Stomach smooth muscle (tissue), 2 donors: ENCODE results near the gene TMA16.

ENCODE experiments used
- H3K27ac ChIP-seq: one replicate; pipeline ENCODE4 v1.7.0; 2013; ENCODE audit warnings: mild to moderate bottlenecking, low read length, inconsistent platforms
- H3K27me3 ChIP-seq, 2 donors: one replicate each; pipeline ENCODE4 v1.7.0; 2013; ENCODE audit warnings: low read length in 2 of 2; ENCODE audit not compliant: insufficient read depth in 2 of 2, control insufficient read depth in 1 of 2
- H3K36me3 ChIP-seq, 2 donors: one replicate each; pipeline ENCODE4 v1.7.0; 2013; ENCODE audit warnings: low read length in 2 of 2; ENCODE audit not compliant: control insufficient read depth in 2 of 2, insufficient read depth in 2 of 2
- H3K4me1 ChIP-seq: one replicate; pipeline ENCODE4 v1.7.0; 2013; ENCODE audit warnings: low read length; ENCODE audit not compliant: control insufficient read depth, insufficient read depth
- H3K4me3 ChIP-seq, 2 donors: one replicate each; pipeline ENCODE4 v1.7.0; 2013; ENCODE audit warnings: low read length in 2 of 2
- H3K9ac ChIP-seq, 2 donors: one replicate each; pipeline ENCODE4 v1.7.0; 2013; ENCODE audit warnings: low read length in 2 of 2, mild to moderate bottlenecking in 1 of 2
- H3K9me3 ChIP-seq, 2 donors: one replicate each; pipeline ENCODE4 v1.7.0; 2013; ENCODE audit warnings: low read length in 2 of 2; ENCODE audit not compliant: control insufficient read depth in 2 of 2
- donor health status: healthy.
- donor health status: Pancreatic carcinoma.

The TMA16 gene

DNA sequence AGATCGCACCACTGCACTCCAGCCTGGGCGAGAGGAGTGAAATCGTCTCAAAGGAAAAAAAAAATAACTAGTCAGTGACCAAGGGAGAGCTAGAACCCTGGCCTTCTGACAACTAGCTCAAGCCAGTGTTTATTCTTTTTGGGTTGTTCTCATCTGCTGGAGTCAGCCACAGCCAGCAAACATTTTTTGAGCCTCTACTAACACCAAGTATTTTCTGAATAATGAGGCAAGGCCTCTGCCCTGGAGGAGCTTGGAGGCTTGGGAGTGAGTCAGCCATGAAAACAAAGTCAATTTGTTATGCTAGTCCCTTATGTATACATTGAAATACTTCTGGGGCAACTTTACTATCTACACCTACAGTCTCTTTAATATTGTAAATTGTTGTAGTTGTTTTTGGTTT is 46.5 kb downstream of the TMA16 start:
- no peaks in the 10 kb centered on the region for H3K4me1 ChIP-seq

DNA sequence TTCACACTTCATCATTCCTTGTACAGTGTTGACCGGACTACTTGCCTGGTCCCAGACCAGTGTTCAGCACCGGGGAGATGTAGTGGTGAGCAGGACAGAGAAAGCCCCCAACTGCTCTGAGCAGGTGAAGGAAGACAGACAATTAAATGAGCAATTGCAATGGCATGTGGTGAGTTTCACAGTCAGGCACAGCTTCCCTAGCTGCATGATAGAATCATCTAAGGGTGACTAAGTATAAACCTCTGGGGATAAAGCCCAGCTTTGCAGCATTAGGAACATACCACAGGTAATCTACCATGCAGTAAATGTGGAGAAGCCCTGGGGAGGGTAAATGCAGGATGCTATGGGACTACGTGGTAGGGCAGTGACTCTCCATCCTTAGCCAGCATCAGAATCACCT is 47.8 kb downstream of the TMA16 start:
- Histone ChIP-seq H3K36me3 (no peaks in the 10 kb centered on the region), H3K4me1 (no peaks in the 10 kb centered on the region), H3K4me3 (no peak overlapping the region), H3K9ac (no peak overlapping the region), H3K27ac (no peak overlapping the region), H3K27me3 (no peaks in the 10 kb centered on the region), H3K9me3 (no peaks in the 10 kb centered on the region)

More for the DNA sequence above, 46.5 kb downstream of the TMA16 start:
- no peaks in the 10 kb centered on the region for H3K27me3 ChIP-seq
- H3K4me3 ChIP-seq, result no peak overlapping the region
- H3K36me3 ChIP-seq, result no peaks in the 10 kb centered on the region
- H3K9ac ChIP-seq, result no peak overlapping the region
- H3K9me3 ChIP-seq, result no peaks in the 10 kb centered on the region
- no peak overlapping the region for H3K27ac ChIP-seq

GRCh38 chr4:163544407-163545038 is 50.0 kb downstream of the TMA16 start:
- H3K4me1 ChIP-seq, result no peaks in the 10 kb centered on the region
- peak overlapping the region; percentile 30 to 63 for H3K9ac ChIP-seq
- H3K9me3 ChIP-seq, result no peaks in the 10 kb centered on the region
- H3K4me3 ChIP-seq, result peak overlapping the region; percentile 57 to 62
- H3K36me3 ChIP-seq, result no peaks in the 10 kb centered on the region
- no peak overlapping the region for H3K27ac ChIP-seq
- no peaks in the 10 kb centered on the region for H3K27me3 ChIP-seq

DNA sequence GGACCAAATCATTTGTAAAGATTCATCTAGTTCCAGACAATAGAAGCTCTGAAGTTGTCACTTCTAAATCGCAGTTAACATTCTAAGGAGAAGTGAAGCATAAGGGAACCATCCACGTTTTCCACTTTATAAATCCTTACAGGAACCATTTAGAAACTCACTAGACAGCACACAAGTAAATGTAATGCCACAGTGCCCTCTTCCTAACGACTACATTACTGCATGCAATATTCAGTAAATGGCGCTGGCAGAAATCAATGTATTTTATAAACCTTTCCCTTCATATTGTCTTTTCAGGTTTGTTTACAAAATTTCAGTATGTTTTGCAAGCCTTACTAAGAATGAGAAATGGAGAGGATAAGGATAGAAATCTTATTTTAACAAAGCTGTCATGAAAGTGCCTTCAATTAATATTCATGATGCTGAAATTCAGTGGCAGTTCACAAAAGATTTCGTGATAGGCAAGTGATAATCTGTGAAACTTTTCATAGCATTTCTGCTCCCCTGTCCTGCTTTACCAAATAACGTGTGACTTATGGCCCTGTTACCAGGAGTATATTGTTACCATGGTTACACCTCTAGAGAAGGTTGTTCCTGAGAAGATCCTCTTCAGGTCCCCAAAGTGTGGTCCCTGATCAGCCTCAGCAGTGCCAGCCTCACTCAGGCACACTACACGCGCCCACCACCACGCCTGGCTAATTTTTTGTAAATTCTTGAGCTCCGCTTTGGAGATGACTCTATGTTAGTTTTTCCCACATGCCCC is 54.2 kb downstream of the TMA16 start:
- no peak overlapping the region for H3K27ac ChIP-seq
- no peaks in the 10 kb centered on the region for H3K36me3 ChIP-seq
- no peaks in the 10 kb centered on the region for H3K9me3 ChIP-seq
- H3K4me1 ChIP-seq, result no peaks in the 10 kb centered on the region
- H3K27me3 ChIP-seq, result peaks cover 0 to 3% of the 10 kb centered on the region in 2 donors
- no peak overlapping the region for H3K4me3 ChIP-seq
- no peak overlapping the region for H3K9ac ChIP-seq

GRCh38 chr4:163550869-163551267 is 56.4 kb downstream of the TMA16 start:
- H3K9ac ChIP-seq, result no peak overlapping the region
- H3K4me3 ChIP-seq, result peak overlapping the region in 1 of 2 donors; percentile 70
- no peak overlapping the region for H3K27ac ChIP-seq

GRCh38 chr4:163553146-163553545 is 58.7 kb downstream of the TMA16 start:
- Histone ChIP-seq H3K36me3 (no peaks in the 10 kb centered on the region), H3K9ac (no peak overlapping the region), H3K27ac (no peak overlapping the region), H3K4me1 (no peaks in the 10 kb centered on the region), H3K4me3 (no peak overlapping the region), H3K27me3 (peaks cover 0 to 3% of the 10 kb centered on the region in 2 donors), H3K9me3 (no peaks in the 10 kb centered on the region)

More at GRCh38 chr4:163550869-163551267, 56.4 kb downstream of the TMA16 start:
- H3K4me1 ChIP-seq, result no peaks in the 10 kb centered on the region
- H3K36me3 ChIP-seq, result no peaks in the 10 kb centered on the region
- H3K27me3 ChIP-seq, result peaks cover 0 to 3% of the 10 kb centered on the region in 2 donors
- H3K9me3 ChIP-seq, result no peaks in the 10 kb centered on the region

DNA sequence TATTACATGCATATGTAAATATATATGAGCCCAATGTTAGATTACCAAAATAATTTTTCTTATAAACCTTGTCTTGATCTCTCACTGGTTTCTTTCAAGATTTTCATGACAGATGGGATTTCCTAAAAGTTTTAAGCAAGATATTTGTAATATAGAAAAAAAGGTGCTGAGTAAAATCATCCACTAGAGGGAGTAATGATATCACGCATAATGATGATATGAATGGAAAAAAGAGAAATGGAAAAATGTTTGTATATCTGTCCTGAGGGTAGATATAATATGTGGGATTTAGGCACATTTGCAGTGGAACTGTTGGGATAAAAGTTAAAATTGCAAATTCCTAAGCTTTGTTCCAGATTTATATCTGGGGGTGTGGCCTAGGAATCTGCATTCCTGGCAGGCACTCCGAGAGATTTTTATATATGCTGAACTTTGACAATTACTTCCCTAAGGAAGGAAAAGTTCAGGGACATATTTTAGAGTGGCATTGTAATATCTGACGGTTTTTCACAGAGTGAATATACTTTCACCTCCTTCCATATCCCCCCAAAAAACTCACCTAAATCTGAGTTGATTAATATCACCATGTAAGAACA is 60.5 kb downstream of the TMA16 start:
- Histone ChIP-seq H3K4me1 (no peaks in the 10 kb centered on the region), H3K9me3 (no peaks in the 10 kb centered on the region), H3K9ac (no peak overlapping the region), H3K4me3 (no peak overlapping the region), H3K36me3 (no peaks in the 10 kb centered on the region), H3K27ac (no peak overlapping the region), H3K27me3 (peaks cover 0 to 3% of the 10 kb centered on the region in 2 donors)

- Histone ChIP-seq H3K36me3 (no peaks in the 10 kb centered on the region), H3K27ac (no peak overlapping the region), H3K4me3 (no peak overlapping the region), H3K9ac (no peak overlapping the region), H3K27me3 (peaks cover 0 to 3% of the 10 kb centered on the region in 2 donors), H3K4me1 (no peaks in the 10 kb centered on the region), H3K9me3 (no peaks in the 10 kb centered on the region)
Measured at GRCh38 chr4:163556177-163556576, 61.7 kb downstream of the TMA16 start.

- Histone ChIP-seq H3K36me3 (no peaks in the 10 kb centered on the region), H3K27me3 (peaks cover 0 to 3% of the 10 kb centered on the region in 2 donors), H3K9ac (no peak overlapping the region), H3K27ac (no peak overlapping the region), H3K9me3 (no peaks in the 10 kb centered on the region), H3K4me1 (no peaks in the 10 kb centered on the region), H3K4me3 (no peak overlapping the region)
Measured at GRCh38 chr4:163556650-163557391, 62.3 kb downstream of the TMA16 start.

DNA sequence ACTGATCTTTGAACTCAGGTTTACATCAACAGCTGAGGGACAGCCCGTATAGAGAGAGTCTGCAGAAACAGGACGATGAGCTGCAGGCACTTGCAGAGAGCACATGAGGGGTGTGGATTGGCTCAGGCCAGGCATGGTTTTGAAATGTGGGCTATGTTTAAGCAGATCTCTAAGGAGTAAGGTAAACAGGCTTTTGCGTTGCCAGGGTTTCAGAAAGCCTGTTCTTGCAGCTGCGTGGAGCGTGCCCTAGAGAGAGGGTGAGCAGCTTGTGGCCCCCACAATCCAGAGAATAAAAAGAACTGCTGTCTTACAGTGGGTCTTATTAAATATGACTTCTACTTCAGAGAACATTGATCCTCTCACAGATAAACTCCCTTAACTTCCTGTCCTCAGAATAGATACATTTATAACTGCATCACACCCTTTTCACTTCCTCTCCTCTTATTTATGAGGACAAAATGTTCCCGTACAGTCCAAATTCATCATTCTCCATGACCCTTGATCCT is 64.1 kb downstream of the TMA16 start:
- H3K36me3 ChIP-seq, result no peaks in the 10 kb centered on the region

More for the DNA sequence above, 64.1 kb downstream of the TMA16 start:
- Histone ChIP-seq H3K27ac (no peak overlapping the region), H3K4me1 (no peaks in the 10 kb centered on the region), H3K9ac (no peak overlapping the region), H3K27me3 (no peaks in the 10 kb centered on the region), H3K9me3 (no peaks in the 10 kb centered on the region), H3K4me3 (no peak overlapping the region)
